OCI-LY7 (cell line): Measurements from ENCODE around the gene SLC12A8.

Experiments used
- EZH2phosphoT487 ChIP-seq: fragments of 200-600 bp; sonication (generic); IDR thresholded peaks from 2 replicates; pipeline ENCODE4 v1.6.1; 2018; ENCODE audit warnings: low read depth, borderline replicate concordance, mild to moderate bottlenecking, mixed run types, antibody characterized with exemption, low read length, moderate library complexity, mixed read lengths
- TF ChIP-seq, protein P1 (sequence below): fragments of 200-600 bp; sonication (generic); conservative IDR thresholded peaks from 2 replicates; pipeline ENCODE4 v1.5.1; 2014; ENCODE audit warnings: mild to moderate bottlenecking, antibody characterized with exemption, low read length, moderate library complexity, mixed read lengths

DNA sequence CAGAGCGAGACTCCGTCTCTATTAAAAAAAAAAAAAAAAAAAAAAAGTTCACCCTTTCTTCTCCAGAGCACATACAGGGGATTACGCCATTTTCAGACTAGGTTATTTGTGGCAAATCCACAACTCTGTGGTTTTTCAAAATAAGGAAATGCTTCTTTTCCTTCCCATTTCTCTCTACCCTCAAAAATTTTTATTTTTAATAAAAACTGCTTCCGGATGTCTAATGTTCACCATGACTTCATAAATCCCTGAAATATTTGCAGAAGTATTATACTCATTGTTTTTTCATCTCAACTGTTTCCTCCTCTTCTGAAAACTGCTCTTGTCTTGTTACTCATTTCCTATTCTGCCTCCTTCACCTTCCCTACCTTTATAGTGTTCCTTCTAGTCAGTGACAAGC lies 45.0 kb upstream of the SLC12A8 start:
- TF ChIP-seq, protein P1, sequence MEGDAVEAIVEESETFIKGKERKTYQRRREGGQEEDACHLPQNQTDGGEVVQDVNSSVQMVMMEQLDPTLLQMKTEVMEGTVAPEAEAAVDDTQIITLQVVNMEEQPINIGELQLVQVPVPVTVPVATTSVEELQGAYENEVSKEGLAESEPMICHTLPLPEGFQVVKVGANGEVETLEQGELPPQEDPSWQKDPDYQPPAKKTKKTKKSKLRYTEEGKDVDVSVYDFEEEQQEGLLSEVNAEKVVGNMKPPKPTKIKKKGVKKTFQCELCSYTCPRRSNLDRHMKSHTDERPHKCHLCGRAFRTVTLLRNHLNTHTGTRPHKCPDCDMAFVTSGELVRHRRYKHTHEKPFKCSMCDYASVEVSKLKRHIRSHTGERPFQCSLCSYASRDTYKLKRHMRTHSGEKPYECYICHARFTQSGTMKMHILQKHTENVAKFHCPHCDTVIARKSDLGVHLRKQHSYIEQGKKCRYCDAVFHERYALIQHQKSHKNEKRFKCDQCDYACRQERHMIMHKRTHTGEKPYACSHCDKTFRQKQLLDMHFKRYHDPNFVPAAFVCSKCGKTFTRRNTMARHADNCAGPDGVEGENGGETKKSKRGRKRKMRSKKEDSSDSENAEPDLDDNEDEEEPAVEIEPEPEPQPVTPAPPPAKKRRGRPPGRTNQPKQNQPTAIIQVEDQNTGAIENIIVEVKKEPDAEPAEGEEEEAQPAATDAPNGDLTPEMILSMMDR = no peak
- TF ChIP-seq EZH2phosphoT487 = no peak
